Keratinocyte (primary cell): ENCODE measurements around the gene LDLRAD4.

Experiments used
- CTCF ChIP-seq, 3 experiments: IDR thresholded peaks in 1 of 3; conservative IDR thresholded peaks in 1 of 3; optimal IDR thresholded peaks in 1 of 3; 2 replicates in 2 of 3; 3 replicates in 1 of 3; pipeline versions ENCODE3 to v1.5.1; 2011; ENCODE audit warnings: low read length in 3 of 3, mild to moderate bottlenecking in 3 of 3, moderate library complexity in 2 of 3, control low read depth in 1 of 3, inconsistent platforms in 1 of 3; ENCODE audit not compliant: insufficient read depth in 2 of 3; ENCODE audit errors: extremely low read depth in 1 of 3
- EZH2 ChIP-seq: IDR thresholded peaks from one replicate; pipeline ENCODE4 v1.6.1; 2012; ENCODE audit warnings: inconsistent platforms, mild to moderate bottlenecking, low read length, moderate library complexity

- no peak for TF ChIP-seq CTCF (optimal IDR thresholded peaks at IDR 0.05 in 1 of 3, IDR thresholded peaks at IDR 0.05 in 1 of 3, conservative IDR thresholded peaks at IDR 0.05 in 1 of 3; ENCODE audit: extremely low read depth in 1 of 3, insufficient read depth in 2 of 3, low read length in 3 of 3)
- no peak for TF ChIP-seq EZH2
These were observed 332.7 kb downstream of the LDLRAD4 start for GRCh38 chr18:13551305-13551603.
